HCT116 (cell line): Measurements from ENCODE around the gene NDUFB10. TPM values are rescaled to one million over a fixed set of nuclear protein-coding genes. Genes with fewer than 3 reads are reported as not detected.

Experiments used
- ATAC-seq: fragments of 200-7000 bp; cut with Tn5 transposase; 2 replicates; pipeline ENCODE4 v1.9.1; 2020; ENCODE audit warnings: mild to moderate bottlenecking, moderate library complexity
- BruUV-seq: library from RNA; stranded (reverse); fragments of 400-500 nt; replicated peaks from 2 replicates; lab custom pipeline; 2021; lab: Mats Ljungman, UMichigan
- CTCF ChIA-PET: fragments of 300-600 bp; sonication (Branson Sonifier 250); formaldehyde crosslinking; loops from one replicate; lab custom pipeline; 2021; ENCODE audit warnings: antibody characterized with exemption; lab: Charles Lee
- POLR2A ChIA-PET: fragments of 300-600, 350-600 bp; sonication (Branson Sonifier 250); formaldehyde crosslinking; loops from one replicate; lab custom pipeline; 2021; ENCODE audit warnings: antibody characterized with exemption; lab: Charles Lee
- RAD21 ChIA-PET, 2 experiments: fragments of 300-600 bp; sonication (Branson Sonifier 250); formaldehyde crosslinking; loops; one replicate each; lab custom pipeline; 2023; ENCODE audit warnings: low total read pairs in 2 of 2; ENCODE audit not compliant: uncharacterized antibody in 2 of 2, unreplicated experiment in 2 of 2, low non-redundant PET in 1 of 2; lab: Charles Lee
- DNase-seq: peaks from one replicate; pipeline ENCODE4 v3.0.0-alpha.2; 2010; ENCODE audit warnings: low read depth, low spot score
- H2AFZ ChIP-seq: fragments of 200-600 bp; shearing (Covaris generic), sonication (generic); 2 replicates; pipeline ENCODE4 v1.6.1; 2017; ENCODE audit warnings: low read depth, mixed run types, mixed read lengths, antibody characterized with exemption, low read length; ENCODE audit not compliant: poor library complexity, severe bottlenecking
- H3K27ac ChIP-seq: 2 replicates; pipeline ENCODE4 v1.5.1; 2012; ENCODE audit warnings: low read depth, low read length
- H3K27me3 ChIP-seq: fragments of 200-600 bp; sonication (generic); 2 replicates; pipeline ENCODE4 v1.6.1; 2016; ENCODE audit warnings: mixed run types, low read length, mixed read lengths; ENCODE audit not compliant: insufficient read depth
- H3K36me3 ChIP-seq, 2 experiments: fragments of 200-500 bp in 1 of 2; fragments of 200-600 bp in 1 of 2; sonication (Bioruptor generic) in 1 of 2; sonication (generic) in 1 of 2; 2 replicates each; pipeline versions ENCODE4 v1.5.1 to v1.6.1; 2014 to 2016; ENCODE audit warnings: low read length in 2 of 2, inconsistent platforms in 1 of 2, mixed read lengths in 1 of 2, mixed run types in 1 of 2; ENCODE audit not compliant: insufficient read depth in 2 of 2, control insufficient read depth in 1 of 2
- H3K4me1 ChIP-seq, 2 experiments: fragments of 200-600 bp in 1 of 2; sonication (generic) in 1 of 2; 2 replicates each; pipeline versions ENCODE4 v1.5.1 to v1.6.1; 2012 to 2017; ENCODE audit warnings: low read length in 2 of 2, inconsistent platforms in 1 of 2, mild to moderate bottlenecking in 1 of 2, mixed read lengths in 1 of 2, mixed run types in 1 of 2, moderate library complexity in 1 of 2; ENCODE audit not compliant: insufficient read depth in 2 of 2, control insufficient read depth in 1 of 2
- H3K4me2 ChIP-seq: fragments of 200-600 bp; sonication (generic); 2 replicates; pipeline ENCODE4 v1.6.1; 2017; ENCODE audit warnings: mixed run types, low read length, mixed read lengths
- H3K4me3 ChIP-seq, 2 experiments: fragments of 200-600 bp in 1 of 2; sonication (generic) in 1 of 2; replicated peaks in 1 of 2; 2 replicates each; pipeline ENCODE4 v1.5.1; 2011 to 2016; ENCODE audit warnings: low read length in 2 of 2, control low read depth in 1 of 2, low read depth in 1 of 2, mild to moderate bottlenecking in 1 of 2, mixed read lengths in 1 of 2, mixed run types in 1 of 2
- H3K79me2 ChIP-seq: fragments of 200-600 bp; sonication (generic); 2 replicates; pipeline ENCODE4 v1.6.1; 2017; ENCODE audit warnings: mild to moderate bottlenecking, mixed run types, low read length, moderate library complexity, mixed read lengths; ENCODE audit not compliant: insufficient read depth
- H3K9ac ChIP-seq: fragments of 200-600 bp; sonication (generic); 2 replicates; pipeline ENCODE4 v1.6.1; 2016; ENCODE audit warnings: low read length, mixed read lengths
- H3K9me2 ChIP-seq: fragments of 200-600 bp; sonication (generic), shearing (Covaris generic); 2 replicates; pipeline ENCODE4 v1.6.1; 2017; ENCODE audit warnings: mixed run types, mild to moderate bottlenecking, moderate library complexity; ENCODE audit not compliant: insufficient read depth
- H3K9me3 ChIP-seq, 2 experiments: fragments of 200-500 bp in 1 of 2; fragments of 200-600 bp in 1 of 2; sonication (Bioruptor generic) in 1 of 2; sonication (generic) in 1 of 2; 2 replicates each; pipeline ENCODE4 v1.6.1; 2014 to 2017; ENCODE audit warnings: low read length in 2 of 2, mixed read lengths in 2 of 2, inconsistent platforms in 1 of 2, low read depth in 1 of 2, mild to moderate bottlenecking in 1 of 2, mixed run types in 1 of 2, moderate library complexity in 1 of 2; ENCODE audit not compliant: control insufficient read depth in 1 of 2, insufficient read depth in 1 of 2
- H4K20me1 ChIP-seq: fragments of 200-600 bp; sonication (generic), shearing (Covaris generic); 2 replicates; pipeline ENCODE4 v1.6.1; 2017; ENCODE audit warnings: mixed run types, mild to moderate bottlenecking, moderate library complexity; ENCODE audit not compliant: insufficient read depth
- CBX3 ChIP-seq: IDR thresholded peaks from 2 replicates; pipeline ENCODE4 v1.6.1; 2012; ENCODE audit warnings: low read depth
- ELF1 ChIP-seq: IDR thresholded peaks from 2 replicates; pipeline ENCODE4 v1.6.1; 2012; ENCODE audit warnings: low read depth, borderline replicate concordance
- EZH2 ChIP-seq: fragments of 200-600 bp; sonication (generic); IDR thresholded peaks from 2 replicates; pipeline ENCODE4 v1.6.1; 2017; ENCODE audit warnings: antibody characterized with exemption, mixed run types
- EZH2phosphoT487 ChIP-seq: fragments of 200-600 bp; IDR thresholded peaks from 2 replicates; pipeline ENCODE4 v1.6.1; 2018; ENCODE audit warnings: antibody characterized with exemption, borderline replicate concordance
- FOSL1 ChIP-seq: IDR thresholded peaks from 2 replicates; pipeline ENCODE4 v1.6.1; 2012; ENCODE audit warnings: low read depth
- JUND ChIP-seq: IDR thresholded peaks from 2 replicates; pipeline ENCODE4 v1.6.1; 2012
- MAX ChIP-seq: IDR thresholded peaks from 2 replicates; pipeline ENCODE4 v1.6.1; 2012
- POLR2A ChIP-seq: IDR thresholded peaks from 2 replicates; pipeline ENCODE4 v1.7.0; 2011; ENCODE audit warnings: borderline replicate concordance; ENCODE audit not compliant: insufficient read depth, insufficient read length; ENCODE audit errors: extremely low read depth
- RAD21 ChIP-seq: IDR thresholded peaks from 2 replicates; pipeline ENCODE4 v1.6.1; 2012; ENCODE audit warnings: low read depth, mild to moderate bottlenecking
- REST ChIP-seq: IDR thresholded peaks from 2 replicates; pipeline ENCODE4 v1.6.1; 2012; ENCODE audit warnings: low read depth
- SP1 ChIP-seq: IDR thresholded peaks from 2 replicates; pipeline ENCODE4 v1.6.1; 2012; ENCODE audit warnings: low read depth
- SRF ChIP-seq: IDR thresholded peaks from 2 replicates; pipeline ENCODE4 v1.6.1; 2012; ENCODE audit warnings: low read depth
- TCF7L2 ChIP-seq: IDR thresholded peaks from 2 replicates; pipeline ENCODE4 v1.7.0; 2011; ENCODE audit warnings: borderline replicate concordance, inconsistent platforms; ENCODE audit not compliant: insufficient read depth, insufficient read length; ENCODE audit errors: extremely low read depth
- YY1 ChIP-seq: IDR thresholded peaks from 2 replicates; pipeline ENCODE4 v1.6.1; 2011; ENCODE audit warnings: low read length, low read depth, moderate library complexity, mild to moderate bottlenecking; ENCODE audit not compliant: insufficient replicate concordance; ENCODE audit errors: extremely low read depth
- ZFX ChIP-seq: fragments of 450-650 bp; IDR thresholded peaks from 2 replicates; pipeline ENCODE4 v1.6.1; 2017
- ZNF274 ChIP-seq: fragments of 200-500 bp; sonication (Bioruptor generic); IDR thresholded peaks from 2 replicates; pipeline ENCODE4 v1.6.1; 2014; ENCODE audit warnings: mild to moderate bottlenecking, low read depth, low read length, inconsistent platforms
- intact Hi-C: fragments of 100-400 bp; cut with micrococcal nuclease; formaldehyde crosslinking; loops from 2 replicates; pipeline ENCODE4 v1.10.0; 2022
- total RNA-seq: library from RNA; stranded (reverse); gene quantifications from one replicate; pipeline ENCODE4 v1.2.1, GENCODE V29; 2021; ENCODE audit not compliant: unreplicated experiment
- TF ChIP-seq, protein P1 (sequence below), 3 experiments: fragments of 200-600 bp in 1 of 3; sonication (generic) in 1 of 3; IDR thresholded peaks in 2 of 3; conservative IDR thresholded peaks in 1 of 3; 2 replicates each; pipeline ENCODE4 v1.5.1; 2012 to 2017; ENCODE audit warnings: low read depth in 2 of 3, low read length in 2 of 3, antibody characterized with exemption in 1 of 3, borderline replicate concordance in 1 of 3, control low read depth in 1 of 3, mild to moderate bottlenecking in 1 of 3, mixed read lengths in 1 of 3, mixed run types in 1 of 3, moderate library complexity in 1 of 3; ENCODE audit not compliant: insufficient read depth in 1 of 3
- TF ChIP-seq, protein P2 (sequence below): IDR thresholded peaks from 2 replicates; pipeline ENCODE4 v1.6.1; 2011; ENCODE audit warnings: mild to moderate bottlenecking, low read length, moderate library complexity; ENCODE audit not compliant: insufficient replicate concordance; ENCODE audit errors: extremely low read depth
- TF ChIP-seq, protein P3 (sequence below): IDR thresholded peaks from 2 replicates; pipeline ENCODE4 v1.6.1; 2012

NDUFB10 gene
- total RNA-seq, 1 experiment from 2014 or later: 273 TPM

GRCh38 chr16:1919327-1919998 lies 39.9 kb upstream of the NDUFB10 start:
- Histone ChIP-seq H3K27me3 (no peaks in the 10 kb centered on the region), H2AFZ (no peak overlapping the region), H3K9me2 (no peaks in the 10 kb centered on the region)
- DNase-seq: no peak
- no TSS peak for BruUV-seq
- RAD21 ChIA-PET: no interaction called here
- no peak for TF ChIP-seq EZH2phosphoT487
- TF ChIP-seq ZFX: no peak
- TF ChIP-seq RAD21: no peak
- TF ChIP-seq, protein P1, sequence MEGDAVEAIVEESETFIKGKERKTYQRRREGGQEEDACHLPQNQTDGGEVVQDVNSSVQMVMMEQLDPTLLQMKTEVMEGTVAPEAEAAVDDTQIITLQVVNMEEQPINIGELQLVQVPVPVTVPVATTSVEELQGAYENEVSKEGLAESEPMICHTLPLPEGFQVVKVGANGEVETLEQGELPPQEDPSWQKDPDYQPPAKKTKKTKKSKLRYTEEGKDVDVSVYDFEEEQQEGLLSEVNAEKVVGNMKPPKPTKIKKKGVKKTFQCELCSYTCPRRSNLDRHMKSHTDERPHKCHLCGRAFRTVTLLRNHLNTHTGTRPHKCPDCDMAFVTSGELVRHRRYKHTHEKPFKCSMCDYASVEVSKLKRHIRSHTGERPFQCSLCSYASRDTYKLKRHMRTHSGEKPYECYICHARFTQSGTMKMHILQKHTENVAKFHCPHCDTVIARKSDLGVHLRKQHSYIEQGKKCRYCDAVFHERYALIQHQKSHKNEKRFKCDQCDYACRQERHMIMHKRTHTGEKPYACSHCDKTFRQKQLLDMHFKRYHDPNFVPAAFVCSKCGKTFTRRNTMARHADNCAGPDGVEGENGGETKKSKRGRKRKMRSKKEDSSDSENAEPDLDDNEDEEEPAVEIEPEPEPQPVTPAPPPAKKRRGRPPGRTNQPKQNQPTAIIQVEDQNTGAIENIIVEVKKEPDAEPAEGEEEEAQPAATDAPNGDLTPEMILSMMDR (IDR thresholded peaks at IDR 0.05 in 2 of 3, conservative IDR thresholded peaks at IDR 0.05 in 1 of 3; ENCODE audit: borderline replicate concordance in 1 of 3, insufficient read depth in 1 of 3, low read depth in 2 of 3, low read length in 2 of 3): no peak
- TF ChIP-seq ZNF274: no peak
- TF ChIP-seq, protein P2, sequence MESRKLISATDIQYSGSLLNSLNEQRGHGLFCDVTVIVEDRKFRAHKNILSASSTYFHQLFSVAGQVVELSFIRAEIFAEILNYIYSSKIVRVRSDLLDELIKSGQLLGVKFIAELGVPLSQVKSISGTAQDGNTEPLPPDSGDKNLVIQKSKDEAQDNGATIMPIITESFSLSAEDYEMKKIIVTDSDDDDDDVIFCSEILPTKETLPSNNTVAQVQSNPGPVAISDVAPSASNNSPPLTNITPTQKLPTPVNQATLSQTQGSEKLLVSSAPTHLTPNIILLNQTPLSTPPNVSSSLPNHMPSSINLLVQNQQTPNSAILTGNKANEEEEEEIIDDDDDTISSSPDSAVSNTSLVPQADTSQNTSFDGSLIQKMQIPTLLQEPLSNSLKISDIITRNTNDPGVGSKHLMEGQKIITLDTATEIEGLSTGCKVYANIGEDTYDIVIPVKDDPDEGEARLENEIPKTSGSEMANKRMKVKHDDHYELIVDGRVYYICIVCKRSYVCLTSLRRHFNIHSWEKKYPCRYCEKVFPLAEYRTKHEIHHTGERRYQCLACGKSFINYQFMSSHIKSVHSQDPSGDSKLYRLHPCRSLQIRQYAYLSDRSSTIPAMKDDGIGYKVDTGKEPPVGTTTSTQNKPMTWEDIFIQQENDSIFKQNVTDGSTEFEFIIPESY: no peak
- TF ChIP-seq MAX: no peak
- TF ChIP-seq, protein P3, sequence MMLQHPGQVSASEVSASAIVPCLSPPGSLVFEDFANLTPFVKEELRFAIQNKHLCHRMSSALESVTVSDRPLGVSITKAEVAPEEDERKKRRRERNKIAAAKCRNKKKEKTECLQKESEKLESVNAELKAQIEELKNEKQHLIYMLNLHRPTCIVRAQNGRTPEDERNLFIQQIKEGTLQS: no peak
- no peak for TF ChIP-seq TCF7L2
- no peak for TF ChIP-seq CBX3
- TF ChIP-seq SP1: no peak
- TF ChIP-seq EZH2: no peak
- no peak for TF ChIP-seq FOSL1
- TF ChIP-seq SRF: no peak
- no peak for TF ChIP-seq JUND
- no peak for TF ChIP-seq YY1
- TF ChIP-seq REST: no peak
- no peak for TF ChIP-seq ELF1
- TF ChIP-seq POLR2A: no peak
- TF ChIP-seq, all 23 proteins: peak for 0
- POLR2A ChIA-PET: no interaction called here
- H3K27ac ChIP-seq: no peak overlapping the region
- intact Hi-C loops: no loop called here
- no peak overlapping the region for H3K4me3 ChIP-seq
- H3K4me1 ChIP-seq: peaks cover 21 to 32% of the 10 kb centered on the region in 2 experiments
- no peaks in the 10 kb centered on the region for H3K36me3 ChIP-seq
- H3K9ac ChIP-seq: no peak overlapping the region
- H3K79me2 ChIP-seq: no peaks in the 10 kb centered on the region
- no peak for ATAC-seq
- H3K9me3 ChIP-seq: no peaks in the 10 kb centered on the region
- H4K20me1 ChIP-seq: no peaks in the 10 kb centered on the region
- no peak overlapping the region for H3K4me2 ChIP-seq
- CTCF ChIA-PET: no interaction called here
